Astrocyte of the spinal cord (primary cell): Measurements from ENCODE around the gene ZRANB1.

Experiments
- DNase-seq: peaks from one replicate; pipeline ENCODE4 v3.0.0; 2011; ENCODE audit warnings: low read depth, low spot score
- H3K4me3 ChIP-seq: 2 replicates; pipeline ENCODE4 v1.5.1; 2011; ENCODE audit warnings: low read depth, mild to moderate bottlenecking, low read length, moderate library complexity
- CTCF ChIP-seq: IDR thresholded peaks from 2 replicates; pipeline ENCODE4 v1.5.1; 2012; ENCODE audit warnings: low read depth, mild to moderate bottlenecking, low read length, inconsistent platforms
- in situ Hi-C: cut with HindIII; loops from 2 replicates; pipeline ENCODE4 v1.10.0; 2017; ENCODE audit warnings: low sequenced_read_pairs

Gene ZRANB1

GRCh38 chr10:125015356-125015944 is 73.5 kb downstream of the ZRANB1 start:
- DNase-seq, result no peak
- TF ChIP-seq CTCF, result no peak
- no peak overlapping the region for H3K4me3 ChIP-seq
- in situ Hi-C loops, result no loop called here

GRCh38 chr10:125016123-125016522 is 74.2 kb downstream of the ZRANB1 start:
- in situ Hi-C loops, result no loop called here
- no peak for DNase-seq
- no peak overlapping the region for H3K4me3 ChIP-seq
- no peak for TF ChIP-seq CTCF

- in situ Hi-C loops, result no loop called here
- no peak for TF ChIP-seq CTCF
- H3K4me3 ChIP-seq, result no peak overlapping the region
- DNase-seq, result no peak
Observed at GRCh38 chr10:125016611-125017202, 74.8 kb downstream of the ZRANB1 start.

GRCh38 chr10:125017547-125018298 is 75.8 kb downstream of the ZRANB1 start:
- no peak for TF ChIP-seq CTCF
- no peak for DNase-seq
- in situ Hi-C loops, result no loop called here

GRCh38 chr10:125018576-125019143 is 76.7 kb downstream of the ZRANB1 start:
- no peak for TF ChIP-seq CTCF
- H3K4me3 ChIP-seq, result no peak overlapping the region
- no peak for DNase-seq
- in situ Hi-C loops, result no loop called here

More at GRCh38 chr10:125017547-125018298, 75.8 kb downstream of the ZRANB1 start:
- no peak overlapping the region for H3K4me3 ChIP-seq

GRCh38 chr10:125020386-125020785 is 78.5 kb downstream of the ZRANB1 start:
- no peak for TF ChIP-seq CTCF
- no peak overlapping the region for H3K4me3 ChIP-seq
- DNase-seq, result no peak
- in situ Hi-C loops, result no loop called here
